Neuronal stem cell (in vitro differentiated cells): ENCODE data around the gene ANKRD7.

ENCODE experiments used
- DNase-seq: peaks from one replicate; pipeline ENCODE4 v3.0.0-alpha.2; 2013; ENCODE audit warnings: low spot score
- H2AFZ ChIP-seq: one replicate; pipeline ENCODE4 v1.6.1; 2013; ENCODE audit warnings: mild to moderate bottlenecking, low read length, inconsistent platforms
- H2AK5ac ChIP-seq: 2 replicates; pipeline ENCODE4 v1.6.1; 2013; ENCODE audit warnings: low read depth, mild to moderate bottlenecking, inconsistent platforms, low read length, moderate library complexity, mixed read lengths
- H2BK120ac ChIP-seq: 2 replicates; pipeline ENCODE4 v1.6.1; 2013; ENCODE audit warnings: low read depth, mild to moderate bottlenecking, inconsistent platforms, low read length, moderate library complexity, mixed read lengths
- H2BK12ac ChIP-seq: one replicate; pipeline ENCODE4 v1.6.1; 2013; ENCODE audit warnings: low read length, inconsistent platforms
- H2BK15ac ChIP-seq: 2 replicates; pipeline ENCODE4 v1.6.1; 2013; ENCODE audit warnings: mild to moderate bottlenecking, low read length, inconsistent platforms, mixed read lengths
- H2BK5ac ChIP-seq: one replicate; pipeline ENCODE4 v1.6.1; 2013; ENCODE audit warnings: inconsistent platforms, mild to moderate bottlenecking, low read length, moderate library complexity
- H3K14ac ChIP-seq: one replicate; pipeline ENCODE4 v1.6.1; 2013; ENCODE audit warnings: low read length, inconsistent platforms
- H3K18ac ChIP-seq: 2 replicates; pipeline ENCODE4 v1.6.1; 2013; ENCODE audit warnings: low read length, inconsistent platforms
- H3K23ac ChIP-seq: 2 replicates; pipeline ENCODE4 v1.6.1; 2013; ENCODE audit warnings: low read depth, mild to moderate bottlenecking, mixed read lengths, low read length, inconsistent platforms; ENCODE audit not compliant: poor library complexity
- H3K27ac ChIP-seq: replicated peaks from 3 replicates; pipeline ENCODE4 v1.5.1; 2013; ENCODE audit warnings: low read length, inconsistent platforms
- H3K27me3 ChIP-seq, 3 experiments: 2 replicates each; pipeline ENCODE4 v1.6.1; 2013; ENCODE audit warnings: low read length in 3 of 3, mild to moderate bottlenecking in 2 of 3, inconsistent platforms in 1 of 3, low read depth in 1 of 3, mixed read lengths in 1 of 3, moderate library complexity in 1 of 3; ENCODE audit not compliant: control insufficient read depth in 3 of 3, insufficient read depth in 3 of 3
- H3K36me3 ChIP-seq, 2 donors: replicated peaks in 1 of 2; 2 replicates each; pipeline ENCODE4 v1.6.1; 2013; ENCODE audit warnings: low read length in 2 of 2; ENCODE audit not compliant: control insufficient read depth in 2 of 2, insufficient read depth in 2 of 2
- H3K4ac ChIP-seq: 2 replicates; pipeline ENCODE4 v1.6.1; 2013; ENCODE audit warnings: inconsistent platforms, mild to moderate bottlenecking, low read length, moderate library complexity
- H3K4me1 ChIP-seq, 2 donors: 1 replicate in 1 of 2; 2 replicates in 1 of 2; pipeline ENCODE4 v1.6.1; 2013; ENCODE audit warnings: low read length in 2 of 2, low read depth in 1 of 2; ENCODE audit not compliant: control insufficient read depth in 2 of 2, insufficient read depth in 1 of 2
- H3K4me2 ChIP-seq: one replicate; pipeline ENCODE4 v1.6.1; 2013; ENCODE audit warnings: mild to moderate bottlenecking, low read length, inconsistent platforms; ENCODE audit not compliant: insufficient read depth, poor library complexity, severe bottlenecking
- H3K4me3 ChIP-seq, 2 donors: 2 replicates each; pipeline ENCODE4 v1.5.1; 2013; ENCODE audit warnings: low read length in 2 of 2, mild to moderate bottlenecking in 2 of 2, inconsistent platforms in 1 of 2, moderate library complexity in 1 of 2
- H3K79me1 ChIP-seq: one replicate; pipeline ENCODE4 v1.6.1; 2013; ENCODE audit warnings: low read depth, mild to moderate bottlenecking, inconsistent platforms, low read length, moderate library complexity
- H3K9ac ChIP-seq: one replicate; pipeline ENCODE4 v1.6.1; 2013; ENCODE audit warnings: mild to moderate bottlenecking, low read depth, low read length, inconsistent platforms; ENCODE audit not compliant: poor library complexity
- H3K9me3 ChIP-seq, 2 donors: replicated peaks in 1 of 2; 2 replicates each; pipeline versions ENCODE3 to v1.6.1; 2013; ENCODE audit warnings: low read length in 2 of 2, mild to moderate bottlenecking in 2 of 2, inconsistent platforms in 1 of 2, low read depth in 1 of 2, mixed read lengths in 1 of 2, moderate library complexity in 1 of 2; ENCODE audit not compliant: control insufficient read depth in 2 of 2, insufficient read depth in 1 of 2
- H4K8ac ChIP-seq: one replicate; pipeline ENCODE4 v1.6.1; 2013; ENCODE audit warnings: low read depth, mild to moderate bottlenecking, inconsistent platforms, low read length, moderate library complexity
- H4K91ac ChIP-seq: one replicate; pipeline ENCODE4 v1.6.1; 2013; ENCODE audit warnings: low read length, low read depth, mild to moderate bottlenecking, inconsistent platforms; ENCODE audit not compliant: poor library complexity
- WGBS, 2 donors: extraction: QIAGEN DNeasy Blood & Tissue Kit; methylation state at CpG; one replicate each; pipeline ENCODE4 v1.1.7; 2013; ENCODE audit warnings: missing lambda C conversion rate in 2 of 2, mixed read lengths in 1 of 2; ENCODE audit not compliant: insufficient read length in 2 of 2, insufficient replicate concordance in 1 of 2; ENCODE audit errors: extremely low coverage in 2 of 2; 5-methylcytosine and 5-hydroxymethylcytosine counted together

The ANKRD7 gene

GRCh38 chr7:118286131-118286530 is 61.6 kb downstream of the ANKRD7 start:
- H3K27me3 ChIP-seq, result no peaks in the 10 kb centered on the region
- no peak overlapping the region for H2AK5ac ChIP-seq
- no peak overlapping the region for H3K23ac ChIP-seq
- no peak overlapping the region for H3K27ac ChIP-seq
- H3K36me3 ChIP-seq, result no peaks in the 10 kb centered on the region
- H3K4me1 ChIP-seq, result no peaks in the 10 kb centered on the region
- H3K4me3 ChIP-seq, result no peak overlapping the region
- H4K8ac ChIP-seq, result no peak overlapping the region
- H3K4ac ChIP-seq, result no peak overlapping the region
- no peak overlapping the region for H3K9ac ChIP-seq
- no peak overlapping the region for H3K4me2 ChIP-seq
- no peaks in the 10 kb centered on the region for H3K79me1 ChIP-seq
- H3K9me3 ChIP-seq, result peaks cover 0 to 2% of the 10 kb centered on the region in 2 donors
- no peak for DNase-seq
- peak overlapping the region; percentile 17 for H3K14ac ChIP-seq
- H2BK5ac ChIP-seq, result no peak overlapping the region
- no peak overlapping the region for H3K18ac ChIP-seq
- no peak overlapping the region for H2BK120ac ChIP-seq
- no CpG with 5 or more reads among the region's 2 CpGs for WGBS, 2 donors
- no peak overlapping the region for H2BK12ac ChIP-seq
- H2AFZ ChIP-seq, result no peak overlapping the region
- no peak overlapping the region for H4K91ac ChIP-seq
- no peak overlapping the region for H2BK15ac ChIP-seq

GRCh38 chr7:118288098-118288497 is 63.6 kb downstream of the ANKRD7 start:
- no peak overlapping the region for H2AK5ac ChIP-seq
- H3K27ac ChIP-seq, result no peak overlapping the region
- no peak overlapping the region for H4K91ac ChIP-seq
- H2AFZ ChIP-seq, result no peak overlapping the region
- no peaks in the 10 kb centered on the region for H3K36me3 ChIP-seq
- no peaks in the 10 kb centered on the region for H3K4me1 ChIP-seq
- no peak overlapping the region for H2BK5ac ChIP-seq
- no peaks in the 10 kb centered on the region for H3K79me1 ChIP-seq
- peaks cover 0 to 2% of the 10 kb centered on the region in 2 donors for H3K9me3 ChIP-seq
- H3K4me2 ChIP-seq, result no peak overlapping the region
- H4K8ac ChIP-seq, result no peak overlapping the region
- no peak overlapping the region for H3K18ac ChIP-seq
- H2BK120ac ChIP-seq, result no peak overlapping the region
- H3K4ac ChIP-seq, result no peak overlapping the region
- no peak overlapping the region for H2BK15ac ChIP-seq
- H3K14ac ChIP-seq, result no peak overlapping the region
- no peaks in the 10 kb centered on the region for H3K27me3 ChIP-seq
- no peak overlapping the region for H3K23ac ChIP-seq
- no peak overlapping the region for H2BK12ac ChIP-seq
- DNase-seq, result no peak
- no peak overlapping the region for H3K4me3 ChIP-seq
- H3K9ac ChIP-seq, result no peak overlapping the region

GRCh38 chr7:118289476-118289875 is 65.0 kb downstream of the ANKRD7 start:
- H2AK5ac ChIP-seq, result no peak overlapping the region
- no peak overlapping the region for H3K4me2 ChIP-seq
- no peak overlapping the region for H4K8ac ChIP-seq
- no peak overlapping the region for H2AFZ ChIP-seq
- no peak overlapping the region for H4K91ac ChIP-seq
- H2BK12ac ChIP-seq, result no peak overlapping the region
- no peaks in the 10 kb centered on the region for H3K79me1 ChIP-seq
- no peak for DNase-seq
- no peak overlapping the region for H3K14ac ChIP-seq
- H3K36me3 ChIP-seq, result no peaks in the 10 kb centered on the region
- H3K27ac ChIP-seq, result no peak overlapping the region
- no peak overlapping the region for H2BK15ac ChIP-seq
- no peak overlapping the region for H2BK120ac ChIP-seq
- H3K18ac ChIP-seq, result no peak overlapping the region
- no peak overlapping the region for H3K9ac ChIP-seq
- H3K4me3 ChIP-seq, result no peak overlapping the region
- H3K4ac ChIP-seq, result no peak overlapping the region
- peaks cover 0 to 2% of the 10 kb centered on the region in 2 donors for H3K9me3 ChIP-seq
- no peaks in the 10 kb centered on the region for H3K27me3 ChIP-seq
- H2BK5ac ChIP-seq, result no peak overlapping the region
- no peak overlapping the region for H3K23ac ChIP-seq
- H3K4me1 ChIP-seq, result no peaks in the 10 kb centered on the region
